ENCODE measurements around the gene FIP1L1.

- TF ChIP-seq ZNF395 (CRISPR knock-in tag; IDR thresholded peaks at IDR 0.05) = no peak
- no peak for TF ChIP-seq PREB (CRISPR knock-in tag; IDR thresholded peaks at IDR 0.05)
- no peak for TF ChIP-seq EZH2 (IDR thresholded peaks at IDR 0.05; ENCODE audit: borderline replicate concordance, low read depth, low read length)
- no peak for TF ChIP-seq HMG20A (CRISPR knock-in tag; conservative IDR thresholded peaks at IDR 0.05)
- no peak for TF ChIP-seq SIN3A (IDR thresholded peaks at IDR 0.05; ENCODE audit: borderline replicate concordance in 2 of 2, control insufficient read depth in 1 of 2, low read depth in 2 of 2, low read length in 2 of 2)
- TF ChIP-seq NRF1 (conservative IDR thresholded peaks at IDR 0.05 in 1 of 2, IDR thresholded peaks at IDR 0.05 in 1 of 2) = no peak
- no peak for TF ChIP-seq CBFB (CRISPR knock-in tag; IDR thresholded peaks at IDR 0.05)
- no peak for TF ChIP-seq RERE (CRISPR knock-in tag; IDR thresholded peaks at IDR 0.05; ENCODE audit: borderline replicate concordance)
- TF ChIP-seq ELK1 (CRISPR knock-in tag; IDR thresholded peaks at IDR 0.05) = no peak
- TF ChIP-seq PKNOX1 (IDR thresholded peaks at IDR 0.05) = no peak
- TF ChIP-seq ZNF239 (CRISPR knock-in tag; IDR thresholded peaks at IDR 0.05) = no peak
Observed at GRCh38 chr4:53499791-53500190, 122.3 kb downstream of the FIP1L1 start.

All from K562 (cell line).